Measurements from ENCODE around the gene FAM193B. TPM values are rescaled to one million over a fixed set of nuclear protein-coding genes. Genes with fewer than 3 reads are reported as not detected.
A peak's percentile ranks its signal among the peaks of the same experiment; 100 is the strongest.

FAM193B gene
- total and polyA plus RNA-seq, 5 donors from 2014 or later: 2.8 to 179 (median 3.7) TPM

DNA sequence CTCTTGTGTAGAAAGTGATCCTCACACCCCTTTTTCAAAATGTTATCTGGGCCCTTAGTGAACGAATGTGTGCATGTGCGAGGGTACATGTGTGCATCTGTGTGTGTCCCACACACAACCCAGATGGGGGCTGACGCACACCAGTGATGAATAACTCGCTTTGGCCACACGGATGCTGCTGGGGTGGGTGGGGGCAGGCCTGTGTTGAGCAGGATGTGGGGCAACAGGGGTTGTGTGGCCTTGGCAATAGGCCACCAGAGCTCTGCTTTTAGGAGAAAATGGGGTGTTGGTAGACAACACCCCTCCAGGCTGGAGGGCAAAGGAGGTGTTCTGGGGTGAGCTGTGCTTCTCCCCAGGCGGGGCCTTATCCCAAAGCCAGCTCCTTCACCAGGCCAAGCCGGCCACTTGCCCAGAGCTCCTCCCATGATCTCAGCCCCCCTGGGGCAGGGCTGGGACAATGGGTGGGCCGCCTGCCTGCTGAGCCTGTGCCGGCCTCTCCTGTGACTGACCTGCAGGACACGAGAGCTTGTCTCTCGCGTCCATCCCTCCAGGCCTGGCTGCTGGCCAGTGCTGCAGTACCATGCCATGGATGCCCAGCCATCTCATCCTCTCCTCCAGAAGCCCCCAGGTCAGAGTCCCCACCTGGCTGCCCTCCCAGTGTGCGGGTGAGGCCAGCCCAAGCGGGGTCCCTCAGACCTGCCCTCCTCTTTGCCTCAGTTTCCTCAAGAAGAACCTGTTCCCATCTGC, 82.6 kb downstream of the FAM193B start:
- DNase-seq: no peak
- peaks cover 6% of the 10 kb centered on the region for H3K27me3 ChIP-seq (ENCODE audit: control insufficient read depth, insufficient read depth, low read length)
- H3K9me3 Mint-ChIP-seq: no peaks in the 10 kb centered on the region
- no peak overlapping the region for H3K27ac Mint-ChIP-seq
- no peaks in the 10 kb centered on the region for H3K36me3 Mint-ChIP-seq
- no peak for ATAC-seq (ENCODE audit: low read depth in 2 of 2)
- H3K4me1 Mint-ChIP-seq: peaks cover 0 to 30% (median 5%) of the 10 kb centered on the region in 4 donors
- no peaks in the 10 kb centered on the region for H3K36me3 ChIP-seq (ENCODE audit: control insufficient read depth, insufficient read depth, low read length)
- H3K9me3 ChIP-seq (ENCODE audit: control insufficient read depth in 2 of 2, low read length in 2 of 2): no peaks in the 10 kb centered on the region
- no peak overlapping the region for H3K4me3 ChIP-seq (ENCODE audit: low read depth, low read length)
- H3K4me1 ChIP-seq (ENCODE audit: control insufficient read depth, insufficient read depth, low read length, poor library complexity, severe bottlenecking): peaks cover 10% of the 10 kb centered on the region
- H3K4me3 Mint-ChIP-seq: peak overlapping the region; percentile 47 to 76 (median 60)
- peaks cover 26% of the 10 kb centered on the region for H3K27me3 Mint-ChIP-seq
- no peak overlapping the region for H3K27ac ChIP-seq (ENCODE audit: insufficient read depth, low read length, poor library complexity, severe bottlenecking)

DNA sequence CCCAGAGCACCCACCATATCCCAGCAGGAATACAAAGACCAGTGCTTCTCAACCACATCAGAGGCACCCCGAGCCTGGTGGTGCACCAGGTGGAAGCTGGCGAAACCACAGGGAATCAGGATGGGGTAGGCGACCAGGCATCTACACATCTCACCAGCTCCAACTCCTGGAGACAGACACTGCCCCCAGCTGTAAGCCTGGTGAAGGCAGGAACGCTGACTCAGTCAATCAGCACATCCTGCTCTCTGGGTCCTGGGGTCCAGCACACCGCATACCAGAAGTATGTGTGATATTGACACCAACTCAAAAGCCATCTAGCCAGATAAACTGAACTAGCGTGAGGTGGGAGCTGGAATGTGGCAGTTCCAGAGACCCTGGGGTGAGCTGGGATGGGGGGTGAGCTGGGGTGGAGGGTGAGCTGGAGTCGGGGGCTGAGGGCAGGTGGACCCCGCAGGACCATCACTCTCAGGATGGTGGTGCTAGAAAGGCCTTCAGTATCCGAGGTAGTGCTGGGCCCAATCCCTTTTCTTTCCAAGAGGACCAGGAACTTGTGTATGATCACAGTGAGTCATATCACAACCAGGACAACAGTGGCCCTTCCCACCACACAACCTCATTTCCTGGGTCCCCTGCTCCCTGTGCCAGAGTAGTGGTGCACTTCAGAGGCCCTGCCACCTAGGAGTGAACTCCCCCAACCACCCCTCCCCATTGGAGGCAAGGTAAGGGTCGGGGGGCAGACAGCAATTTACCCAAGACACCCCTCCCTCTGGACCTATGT, 83.4 kb downstream of the FAM193B start:
- no peaks in the 10 kb centered on the region for H3K9me3 Mint-ChIP-seq
- Histone ChIP-seq H3K27ac (ENCODE audit: insufficient read depth, low read length, poor library complexity, severe bottlenecking) (no peak overlapping the region), H3K4me1 (ENCODE audit: control insufficient read depth, insufficient read depth, low read length, poor library complexity, severe bottlenecking) (peaks cover 10% of the 10 kb centered on the region), H3K27me3 (ENCODE audit: control insufficient read depth, insufficient read depth, low read length) (peaks cover 6% of the 10 kb centered on the region), H3K36me3 (ENCODE audit: control insufficient read depth, insufficient read depth, low read length) (no peaks in the 10 kb centered on the region), H3K4me3 (ENCODE audit: low read depth, low read length) (no peak overlapping the region), H3K9me3 (ENCODE audit: control insufficient read depth in 2 of 2, low read length in 2 of 2) (no peaks in the 10 kb centered on the region)
- H3K27me3 Mint-ChIP-seq: peaks cover 26% of the 10 kb centered on the region
- H3K27ac Mint-ChIP-seq: no peak overlapping the region
- ATAC-seq (ENCODE audit: low read depth in 2 of 2): no peak
- no peaks in the 10 kb centered on the region for H3K36me3 Mint-ChIP-seq
- peak overlapping the region; percentile 21 to 49 (median 40) for H3K4me3 Mint-ChIP-seq
- peaks cover 0 to 26% (median 4%) of the 10 kb centered on the region in 4 donors for H3K4me1 Mint-ChIP-seq
- no peak for DNase-seq

Other genes starting within 250 kb of the FAM193B start
- gene MXD3, start 242.7 kb downstream of the FAM193B start, total RNA-seq: 8.7 TPM
- 1 to 10 TPM in 1 of 4 donors, under 1 TPM in 3; 0.36 to 2.8 (median 0.84) TPM for gene MXD3, start 242.7 kb downstream of the FAM193B start, polyA plus RNA-seq
- gene LMAN2, start 202.9 kb downstream of the FAM193B start, total RNA-seq: 77.9 TPM
- gene LMAN2, start 202.9 kb downstream of the FAM193B start, polyA plus RNA-seq: 100 to 1,000 TPM; 227 to 289 (median 240) TPM
- 93.3 TPM for gene RGS14, start 196.6 kb downstream of the FAM193B start, total RNA-seq
- gene RGS14, start 196.6 kb downstream of the FAM193B start, polyA plus RNA-seq: 10 to 100 TPM; 40.1 to 59.8 (median 52.7) TPM
- 0.20 TPM for gene SLC34A1, start 170.1 kb downstream of the FAM193B start, total RNA-seq
- not detected for gene SLC34A1, start 170.1 kb downstream of the FAM193B start, polyA plus RNA-seq
- gene PFN3, start 153.9 kb downstream of the FAM193B start, total RNA-seq: not detected
- not detected for gene PFN3, start 153.9 kb downstream of the FAM193B start, polyA plus RNA-seq
- 0.35 TPM for gene F12, start 145.0 kb downstream of the FAM193B start, total RNA-seq
- under 1 TPM in 3 of 4 donors, not detected in 1; 0.16 to 0.94 (median 0.20) TPM for gene F12, start 145.0 kb downstream of the FAM193B start, polyA plus RNA-seq
- 228 TPM for gene GRK6, start 127.9 kb downstream of the FAM193B start, total RNA-seq
- 100 to 1,000 TPM in 2 of 4 donors, 10 to 100 TPM in 2; 79.2 to 127 (median 96.0) TPM for gene GRK6, start 127.9 kb downstream of the FAM193B start, polyA plus RNA-seq
- 21.8 TPM for gene PRR7, start 107.7 kb downstream of the FAM193B start, total RNA-seq
- gene PRR7, start 107.7 kb downstream of the FAM193B start, polyA plus RNA-seq: 10 to 100 TPM; 10.2 to 17.0 (median 11.7) TPM
- 2.3 TPM for gene DBN1, start 80.9 kb downstream of the FAM193B start, total RNA-seq
- under 1 TPM in 1 of 4 donors, not detected in 3; 0.13 TPM for gene DBN1, start 80.9 kb downstream of the FAM193B start, polyA plus RNA-seq
- 7.8 TPM for gene PDLIM7, start 57.0 kb downstream of the FAM193B start, total RNA-seq
- gene PDLIM7, start 57.0 kb downstream of the FAM193B start, polyA plus RNA-seq: 1 to 10 TPM; 1.6 to 2.7 (median 2.5) TPM
- gene DOK3, start 44.7 kb downstream of the FAM193B start, total RNA-seq: 1.5 TPM
- under 1 TPM in 2 of 4 donors, not detected in 2; 0.13 to 0.17 TPM for gene DOK3, start 44.7 kb downstream of the FAM193B start, polyA plus RNA-seq
- gene DDX41, start 37.6 kb downstream of the FAM193B start, total RNA-seq: 73.2 TPM
- gene DDX41, start 37.6 kb downstream of the FAM193B start, polyA plus RNA-seq: 10 to 100 TPM; 41.8 to 48.9 (median 46.0) TPM
- gene TMED9, start 37.6 kb upstream of the FAM193B start, total RNA-seq: 63.2 TPM
- gene TMED9, start 37.6 kb upstream of the FAM193B start, polyA plus RNA-seq: 100 to 1,000 TPM in 2 of 4 donors, 10 to 100 TPM in 2; 83.7 to 141 (median 108) TPM
- gene B4GALT7, start 45.6 kb upstream of the FAM193B start, total RNA-seq: 24.2 TPM
- gene B4GALT7, start 45.6 kb upstream of the FAM193B start, polyA plus RNA-seq: 10 to 100 TPM; 18.3 to 19.5 (median 18.5) TPM
- 31.8 TPM for gene FAM153A, start 228.3 kb upstream of the FAM193B start, total RNA-seq
- 1 to 10 TPM in 1 of 4 donors, under 1 TPM in 2, not detected in 1; 0.40 to 2.0 (median 0.65) TPM for gene FAM153A, start 228.3 kb upstream of the FAM193B start, polyA plus RNA-seq

Measured in CD4-positive, CD25-positive, alpha-beta regulatory T cell (primary cell).